HG03439 (cell line): ENCODE data around the gene NEAT1.

Experiments used
- ATAC-seq: cut with Tn5 transposase; IDR thresholded peaks from one replicate; pipeline ENCODE4 v1.9.1; 2021; ENCODE audit warnings: mild to moderate bottlenecking, moderate library complexity; ENCODE audit not compliant: unreplicated experiment

NEAT1 gene

GRCh38 chr11:65478388-65479183 lies 56.0 kb downstream of the NEAT1 start:
- ATAC-seq = no peak

DNA sequence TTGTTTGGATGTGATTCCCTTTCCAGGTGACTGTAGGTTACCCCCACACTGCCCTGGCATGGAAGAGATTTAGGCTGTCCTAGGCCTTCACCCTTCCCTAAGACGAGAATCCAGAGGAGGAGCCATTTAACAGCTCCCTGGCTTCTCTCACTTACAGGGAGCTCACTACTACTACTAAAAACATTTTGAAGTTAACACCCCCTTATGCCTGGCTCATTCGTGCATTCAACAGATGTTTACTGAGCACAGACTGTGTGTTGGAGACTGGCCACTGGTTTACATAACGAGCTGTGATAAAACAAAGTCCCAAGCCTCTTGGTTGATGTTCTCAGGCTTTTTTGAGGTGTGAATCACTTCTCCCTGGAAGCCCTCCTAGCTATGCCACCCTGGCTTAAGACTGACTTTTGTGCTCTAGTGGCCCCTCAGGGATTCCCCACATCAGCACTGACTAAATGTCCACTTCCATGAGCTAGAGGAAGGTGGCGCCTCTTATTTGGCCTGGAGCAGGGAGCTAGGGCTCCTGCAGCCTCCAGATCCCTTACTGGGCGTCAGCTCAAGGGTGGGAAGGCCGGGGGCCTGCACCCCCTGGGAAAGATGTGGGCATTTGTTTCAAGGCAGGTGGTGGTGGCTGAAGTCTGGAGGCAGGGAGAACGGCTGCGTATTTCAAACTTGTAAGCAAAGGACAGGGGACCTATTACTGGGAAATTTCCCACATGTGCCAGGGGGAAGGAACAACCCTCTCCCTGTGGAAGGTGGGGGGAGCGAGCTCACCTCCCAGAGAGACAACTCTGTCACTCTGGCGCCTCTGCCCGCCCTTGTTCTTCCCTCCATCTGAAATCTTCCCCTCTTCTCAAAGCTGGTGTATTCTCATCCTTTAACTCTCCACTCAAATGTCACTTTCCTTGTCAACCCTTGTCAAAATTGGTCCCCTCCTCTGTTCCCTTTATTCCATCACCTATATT lies 56.9 kb downstream of the NEAT1 start:
- ATAC-seq = no peak

GRCh38 chr11:65482306-65482850 lies 59.8 kb downstream of the NEAT1 start:
- no peak for ATAC-seq

GRCh38 chr11:65485920-65486219 lies 63.3 kb downstream of the NEAT1 start:
- ATAC-seq = no peak

- no peak for ATAC-seq
Measured at GRCh38 chr11:65486570-65487466, 64.2 kb downstream of the NEAT1 start.

DNA sequence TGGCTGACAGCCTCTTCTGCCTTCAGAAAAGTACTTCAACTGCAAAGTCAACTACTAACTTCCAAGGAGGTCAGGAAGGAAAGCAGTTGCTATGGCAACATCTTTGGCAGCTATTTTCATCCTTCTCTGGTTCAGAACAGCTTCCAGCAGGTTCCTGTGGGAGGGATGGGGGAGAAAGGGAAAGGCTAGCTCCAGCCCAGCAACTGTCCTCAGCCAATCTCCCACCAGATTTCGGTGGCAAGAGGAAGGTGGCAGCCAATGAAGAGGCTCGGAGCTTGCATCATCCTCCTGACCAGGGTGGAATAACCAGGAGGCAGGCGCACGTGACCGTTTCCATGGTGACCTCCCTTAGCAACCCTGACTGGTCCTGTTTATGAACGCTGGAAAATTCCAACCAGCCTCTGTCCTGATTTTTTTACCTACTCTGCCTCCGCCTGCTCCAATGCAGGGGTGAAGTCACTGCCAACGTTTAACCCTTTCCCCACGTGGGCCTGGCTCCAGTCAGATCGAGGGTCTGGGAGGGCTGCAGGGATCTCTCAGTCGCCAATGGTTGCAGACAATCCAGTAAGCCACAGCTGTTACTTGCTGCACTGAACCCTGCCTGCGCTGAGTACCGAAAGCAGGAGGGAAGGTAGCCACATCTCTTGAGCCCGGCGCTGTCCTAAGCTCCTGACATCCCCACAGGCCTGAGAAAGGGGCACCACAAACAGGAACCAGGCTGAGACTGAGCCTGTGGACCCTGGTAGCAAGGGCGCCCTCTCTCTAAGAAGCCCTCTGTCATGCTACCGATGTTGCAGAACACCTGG lies 65.1 kb downstream of the NEAT1 start:
- ATAC-seq = no peak

GRCh38 chr11:65488273-65489034 lies 65.9 kb downstream of the NEAT1 start:
- ATAC-seq = no peak

GRCh38 chr11:65489035-65489705 lies 66.6 kb downstream of the NEAT1 start:
- no peak for ATAC-seq

GRCh38 chr11:65489706-65490320 lies 67.2 kb downstream of the NEAT1 start:
- no peak for ATAC-seq

DNA sequence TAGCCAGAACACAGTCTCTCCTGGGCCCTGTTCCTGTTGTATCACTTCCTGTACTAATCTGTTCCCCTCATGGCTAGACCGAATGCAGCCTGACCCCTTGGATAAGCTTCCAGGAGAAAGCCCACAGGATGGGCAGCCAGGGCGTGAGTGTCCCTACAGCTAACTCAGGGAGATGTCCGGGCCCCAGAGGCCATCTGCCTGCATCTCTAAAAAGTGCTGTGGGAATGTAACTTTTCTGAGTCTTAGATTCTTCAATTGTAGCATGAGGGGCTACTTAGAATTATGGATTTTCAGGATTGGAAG lies 68.5 kb downstream of the NEAT1 start:
- ATAC-seq = no peak

DNA sequence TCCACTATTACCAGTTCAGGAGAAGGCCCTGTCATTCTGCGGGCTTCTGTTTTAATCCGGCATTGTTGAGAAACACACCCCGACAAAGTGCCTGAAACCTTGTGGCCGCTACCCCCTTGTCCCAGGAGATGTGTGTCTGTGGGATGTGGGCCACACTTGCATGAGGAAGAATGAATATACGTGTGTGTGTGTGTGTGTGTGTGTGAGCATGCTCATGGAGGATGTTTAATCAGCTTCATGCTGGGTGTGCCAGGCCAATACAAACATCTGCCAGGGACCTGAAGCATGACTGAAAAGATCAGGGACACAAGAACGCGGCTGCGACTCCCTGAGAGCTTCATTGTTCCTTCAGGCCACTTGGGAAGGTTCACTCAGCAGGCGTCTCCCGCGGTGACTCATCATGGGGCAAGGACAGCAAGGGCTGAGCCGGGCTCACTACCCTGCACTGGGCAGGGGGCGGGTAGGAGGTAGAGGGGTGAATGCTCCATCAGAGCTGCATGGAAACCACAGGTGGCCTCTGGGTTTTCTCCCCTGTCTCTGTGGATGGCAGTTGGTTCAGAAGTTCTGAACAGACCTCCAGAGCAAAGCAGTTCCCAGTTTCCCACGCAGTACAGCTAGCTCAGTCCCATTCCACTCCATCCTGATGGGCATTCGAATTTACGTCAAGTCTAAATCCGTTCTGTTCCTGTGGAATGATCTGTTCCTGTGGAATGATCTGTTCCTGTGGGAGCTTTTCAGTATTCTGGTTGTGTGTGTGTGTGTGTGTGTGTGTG lies 69.2 kb downstream of the NEAT1 start:
- no peak for ATAC-seq

DNA sequence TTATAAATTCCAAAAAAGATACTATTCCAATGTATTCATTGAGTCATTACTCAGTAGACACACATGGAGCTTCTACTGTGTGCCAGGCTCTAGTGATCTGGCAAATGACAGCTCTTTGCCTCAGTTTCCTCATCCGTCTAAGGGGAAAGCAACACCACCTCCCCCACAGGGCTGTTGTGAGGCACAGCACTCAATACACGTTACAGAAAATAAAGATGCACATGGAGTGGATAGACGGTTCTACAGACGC lies 69.7 kb downstream of the NEAT1 start:
- no peak for ATAC-seq

DNA sequence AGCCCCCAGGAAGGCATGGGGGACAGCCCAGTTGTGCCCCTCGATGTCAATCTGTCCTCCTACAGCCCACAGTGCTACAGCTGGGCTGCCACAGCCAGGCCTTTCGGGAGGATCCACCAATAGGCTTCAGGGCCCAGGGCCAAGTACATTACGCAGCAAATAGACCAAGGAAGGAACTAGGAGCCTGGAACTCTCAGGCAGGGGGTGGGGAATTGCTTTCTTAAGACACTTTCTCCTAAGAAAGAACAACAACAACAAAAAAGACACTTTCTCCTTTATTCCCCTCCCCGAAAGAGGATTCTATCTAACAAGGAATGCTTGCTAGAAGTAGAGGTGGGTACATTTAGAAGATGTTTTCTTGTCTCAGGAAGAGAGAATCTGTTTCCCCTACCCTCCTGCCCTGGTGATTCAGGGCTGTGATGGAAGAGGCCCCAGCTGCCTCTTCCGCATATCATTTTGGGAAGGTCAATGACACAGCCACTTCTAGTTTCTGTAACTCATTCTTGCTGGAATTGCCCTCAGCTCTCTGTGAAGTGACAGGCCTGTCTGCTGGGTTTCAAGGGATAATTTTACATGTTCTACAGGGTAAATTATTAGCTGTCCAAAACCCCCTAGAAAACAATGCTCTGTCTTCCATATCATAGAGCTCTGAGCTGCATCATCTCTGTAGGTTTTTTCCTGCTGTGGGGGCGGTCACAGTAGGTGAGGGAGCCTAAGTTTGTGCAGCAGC lies 70.2 kb downstream of the NEAT1 start:
- ATAC-seq = no peak

DNA sequence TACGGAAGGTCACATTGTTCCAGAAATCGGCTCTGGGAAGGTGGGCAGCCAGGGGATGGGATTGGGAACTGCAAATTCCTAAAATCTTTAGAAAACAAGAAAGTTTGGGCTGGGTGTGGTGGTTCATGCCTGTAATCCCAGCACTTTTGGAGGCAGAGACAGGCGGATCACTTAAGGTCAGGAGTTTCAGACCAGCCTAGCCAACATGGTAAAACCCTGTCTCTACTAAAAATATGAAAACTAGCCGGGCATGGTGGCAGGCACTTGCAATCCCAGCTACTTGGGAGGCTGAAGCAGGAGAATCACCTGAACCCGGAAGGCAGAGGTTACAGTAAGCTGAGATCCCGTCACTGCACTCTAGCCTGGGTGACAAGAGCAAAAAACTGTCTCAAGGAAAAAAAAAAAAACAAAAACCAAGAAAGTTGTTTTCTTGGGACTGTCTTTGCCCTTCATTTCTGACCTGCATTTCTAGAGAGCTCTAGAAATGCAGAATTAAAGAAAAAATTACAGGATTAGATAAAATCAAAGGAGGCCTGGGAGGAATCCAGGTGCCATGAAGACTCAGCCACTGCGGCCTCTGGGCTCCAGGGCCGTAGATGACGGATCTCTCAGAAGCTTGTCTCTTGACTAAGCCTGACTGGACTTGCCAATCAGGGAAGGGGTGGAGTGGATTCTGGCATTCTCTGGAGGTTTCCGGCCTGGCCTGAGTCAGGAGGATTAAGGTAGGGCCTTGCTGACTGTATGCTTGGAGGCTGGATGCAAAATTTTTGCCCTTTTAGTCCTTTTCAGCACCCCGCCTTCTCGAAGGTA lies 71.0 kb downstream of the NEAT1 start:
- no peak for ATAC-seq
